WTC11 (cell line): ENCODE data around the gene CYP24A1.

ENCODE experiments used
- NFYB ChIP-seq: sonication (generic); formaldehyde crosslinking; conservative IDR thresholded peaks from 2 replicates; pipeline ENCODE4 v1.8.0; 2022; ENCODE audit warnings: low read depth, missing genetic modification reagents
- NR3C1 ChIP-seq: sonication (generic); formaldehyde crosslinking; conservative IDR thresholded peaks from 2 replicates; pipeline ENCODE4 v1.8.1; 2023; ENCODE audit warnings: low read depth, mild to moderate bottlenecking, missing genetic modification reagents
- SP1 ChIP-seq: sonication (generic); formaldehyde crosslinking; conservative IDR thresholded peaks from 2 replicates; pipeline ENCODE4 v1.8.1; 2022; ENCODE audit warnings: missing genetic modification reagents
- TF ChIP-seq, protein P1 (sequence below): sonication (generic); formaldehyde crosslinking; IDR thresholded peaks from 2 replicates; pipeline ENCODE4 v1.8.0; 2022; ENCODE audit warnings: mild to moderate bottlenecking, missing genetic modification reagents
- TF ChIP-seq, protein P2 (sequence below): fragments of 250-450 bp; sonication (Bioruptor Pico); conservative IDR thresholded peaks from 2 replicates; pipeline ENCODE4 v1.9.0; 2021; ENCODE audit warnings: mild to moderate bottlenecking

DNA sequence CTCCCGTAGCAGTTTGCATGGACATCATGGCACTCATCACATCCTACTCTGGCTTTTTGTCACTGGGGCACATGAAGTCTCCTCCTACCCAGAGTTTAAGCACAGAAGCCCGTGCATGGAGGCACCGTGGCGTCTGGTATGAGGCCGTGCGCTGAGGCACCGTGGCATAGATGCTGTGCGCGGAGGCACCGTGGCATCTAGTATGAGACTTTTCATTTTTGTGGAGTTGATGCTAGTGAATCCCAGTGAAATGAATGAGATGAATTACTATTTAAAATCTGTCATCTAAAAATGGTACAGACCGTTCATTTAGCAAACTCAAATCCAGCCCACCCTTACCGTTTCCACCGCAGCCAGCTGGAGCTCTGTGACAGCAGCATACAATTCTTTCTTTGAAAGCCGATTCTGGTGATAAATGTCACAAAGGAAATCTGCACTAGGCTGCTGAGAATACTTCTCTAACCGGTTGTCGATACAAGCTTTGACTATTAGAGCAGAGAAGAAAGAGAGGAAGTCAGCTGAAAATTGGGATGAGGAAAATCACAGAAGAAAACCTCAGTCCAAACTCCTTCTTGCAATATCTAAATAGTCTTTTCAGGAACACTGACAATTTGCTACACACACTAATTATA lies 11.3 kb downstream of the CYP24A1 start:
- TF ChIP-seq NFYB (CRISPR knock-in tag) (no peak), NR3C1 (CRISPR knock-in tag) (no peak), SP1 (CRISPR knock-in tag) (no peak)
- TF ChIP-seq, protein P1, sequence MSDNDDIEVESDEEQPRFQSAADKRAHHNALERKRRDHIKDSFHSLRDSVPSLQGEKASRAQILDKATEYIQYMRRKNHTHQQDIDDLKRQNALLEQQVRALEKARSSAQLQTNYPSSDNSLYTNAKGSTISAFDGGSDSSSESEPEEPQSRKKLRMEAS (CRISPR knock-in tag) = no peak
- TF ChIP-seq, protein P2, sequence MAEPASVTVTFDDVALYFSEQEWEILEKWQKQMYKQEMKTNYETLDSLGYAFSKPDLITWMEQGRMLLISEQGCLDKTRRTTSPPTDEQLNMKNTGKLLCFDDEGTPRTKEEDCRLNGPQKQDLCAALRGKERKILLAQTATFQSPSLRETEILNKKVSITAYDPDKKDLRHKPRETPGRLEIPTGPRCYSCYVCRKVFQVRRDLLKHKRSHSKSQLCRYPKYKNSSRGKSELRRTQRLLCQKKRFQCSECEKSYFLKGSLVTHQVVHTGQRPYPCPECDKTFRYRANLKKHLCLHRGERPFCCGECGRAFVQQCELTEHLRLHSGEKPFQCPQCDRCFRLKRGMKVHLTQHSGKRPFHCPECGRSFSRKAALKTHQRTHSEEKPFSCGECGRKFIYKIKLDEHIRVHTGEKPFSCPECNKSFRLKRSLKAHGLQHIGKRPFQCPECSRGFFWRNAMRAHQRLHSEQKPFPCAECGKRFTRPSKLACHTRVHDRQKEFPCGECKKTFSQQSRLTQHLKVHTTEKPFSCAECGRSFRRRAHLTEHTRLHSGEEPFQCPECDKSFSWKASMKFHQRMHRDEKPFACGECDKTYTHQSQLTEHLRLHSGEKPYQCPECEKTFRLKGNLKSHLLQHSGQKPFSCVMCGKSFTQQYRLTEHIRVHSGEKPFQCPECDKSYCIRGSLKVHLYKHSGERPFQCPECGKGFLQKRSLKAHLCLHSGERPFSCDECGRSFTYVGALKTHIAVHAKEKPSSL = no peak
